Posterior cingulate gyrus (tissue), 11 donors: ENCODE results near the gene POMGNT2.

ENCODE experiments used
- DNase-seq, 10 donors: peaks; one replicate each; pipeline versions ENCODE4 v3.0.0 to v3.0.0-alpha.2; 2020 to 2021; ENCODE audit warnings: mixed read lengths in 3 of 10
- intact Hi-C: fragments of 100-400 bp; cut with DNase I; formaldehyde crosslinking; loops from one replicate; pipeline ENCODE4 v1.15.1; 2023

POMGNT2 gene

DNA sequence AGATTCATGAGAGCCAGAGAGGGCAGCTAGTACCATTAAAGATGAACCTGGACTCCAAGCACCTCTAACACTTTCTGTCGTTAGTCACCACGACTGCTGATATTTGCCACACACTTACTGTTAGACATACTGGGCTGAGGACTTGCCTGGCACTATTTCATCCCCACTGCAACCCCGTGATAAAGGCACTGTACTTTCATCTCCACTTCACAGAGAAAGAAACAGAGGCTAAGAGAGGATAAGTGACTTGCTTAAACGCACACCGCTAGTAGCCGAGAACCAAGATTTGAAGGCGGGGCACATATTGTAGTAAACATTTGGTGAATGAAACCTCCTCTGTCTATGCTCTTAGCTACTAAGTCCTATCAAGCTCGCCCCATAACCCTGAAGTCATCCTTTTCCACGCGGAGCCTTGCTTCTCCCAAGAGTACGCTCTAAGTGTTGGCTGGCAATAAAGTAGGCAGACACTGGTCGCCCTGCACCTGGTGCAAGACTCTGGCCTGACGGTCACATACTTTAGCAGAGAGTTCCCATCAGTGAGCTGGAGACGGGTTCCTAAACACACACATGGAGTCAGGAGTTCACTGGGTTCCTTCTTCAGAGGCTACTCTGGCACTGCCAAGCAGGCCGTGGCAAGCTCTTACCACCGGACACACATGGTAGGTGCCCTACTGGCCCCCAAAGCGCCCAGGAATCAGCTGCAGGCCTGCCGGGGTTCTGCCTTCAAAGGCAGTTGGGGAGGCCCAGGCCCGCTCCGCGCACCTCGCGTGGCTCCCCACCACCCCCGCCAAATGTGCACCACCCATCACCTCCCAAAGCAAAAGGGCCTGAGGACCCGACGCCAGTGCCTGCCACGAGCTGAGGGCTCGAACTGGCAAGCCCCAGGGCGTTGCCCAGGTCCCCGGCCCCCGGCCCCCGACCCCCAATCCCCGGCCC is 951 bp downstream of the POMGNT2 start:
- intact Hi-C loops, result no loop called here
- DNase-seq, result peak in 2 of 10 donors; percentile 81 to 86

DNA sequence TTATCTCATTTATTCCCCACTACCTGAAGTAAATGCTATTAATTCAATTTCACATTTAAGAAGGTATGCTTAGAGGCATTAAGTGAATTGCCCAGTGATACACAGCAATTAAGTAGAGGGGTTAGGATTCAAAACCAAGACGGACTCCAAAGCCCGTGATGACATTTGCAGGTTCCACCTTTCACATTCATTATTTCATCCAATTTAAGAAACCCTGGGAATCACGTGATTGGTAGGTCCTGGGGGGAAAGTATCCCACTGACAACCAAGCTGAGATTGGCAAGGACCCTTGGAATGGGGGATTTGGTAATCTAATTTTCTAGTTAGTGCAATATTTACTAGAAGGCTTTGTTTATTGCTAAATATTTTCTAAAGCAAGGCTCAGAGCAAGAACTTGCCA is 1.8 kb downstream of the POMGNT2 start:
- intact Hi-C loops, result no loop called here
- no peak for DNase-seq

DNA sequence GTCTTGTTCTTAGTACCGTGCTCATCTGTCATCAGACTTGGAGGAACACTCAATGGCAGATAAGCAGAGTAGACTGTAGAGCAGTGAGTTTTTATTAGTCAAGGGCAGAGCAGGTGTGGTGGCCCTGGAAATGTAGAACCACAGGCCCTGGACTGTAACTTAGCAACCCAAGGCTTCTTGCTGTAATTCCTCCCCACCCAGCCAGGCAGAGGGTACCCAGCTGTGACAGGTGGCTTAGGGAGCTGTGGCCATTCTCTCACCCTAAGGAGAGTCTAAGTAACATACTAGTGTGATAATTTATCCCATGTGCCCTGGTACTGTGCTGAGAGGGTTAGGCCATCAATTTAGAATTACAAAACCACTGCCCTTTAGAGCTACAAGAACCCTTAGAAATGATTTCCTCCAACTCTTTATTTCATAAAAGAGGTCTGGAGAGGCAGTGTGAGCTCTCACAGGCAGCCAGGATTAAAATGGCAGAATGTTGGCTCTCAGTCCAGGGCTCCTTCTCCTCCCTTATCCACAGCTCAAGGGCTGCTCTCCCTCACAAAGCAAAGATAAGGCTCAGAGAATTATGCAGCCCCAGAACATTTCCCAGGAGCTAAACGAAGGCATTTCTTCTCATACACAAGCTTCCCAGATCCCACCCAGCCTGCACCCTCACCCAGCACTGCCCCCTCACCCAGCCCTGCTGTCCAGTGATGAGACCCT is 3.0 kb downstream of the POMGNT2 start:
- intact Hi-C loops, result no loop called here

DNA sequence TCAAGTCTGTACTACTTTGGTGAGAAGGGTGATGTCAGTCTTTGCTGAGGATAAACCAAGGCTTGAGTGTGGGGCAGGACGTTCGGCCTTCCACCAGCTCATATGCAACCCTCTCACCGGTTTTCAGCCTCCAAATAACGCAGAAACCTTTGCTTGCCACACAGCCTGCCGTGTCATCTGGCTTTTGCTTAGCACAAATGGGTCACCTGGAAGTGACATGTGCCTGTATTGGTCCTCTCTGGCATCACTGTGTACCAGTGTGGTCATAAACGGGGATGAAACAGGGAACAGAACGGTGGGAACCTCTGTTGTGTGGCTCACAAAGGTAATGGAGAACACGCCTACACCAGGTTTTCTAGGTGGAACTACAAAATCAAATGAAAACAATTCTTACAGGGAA is 7.1 kb downstream of the POMGNT2 start:
- intact Hi-C loops, result loop anchor here (10.0 kb wide), 1 partner anchor 134 kb away; no protein-coding TSS in a partner anchor

More for the DNA sequence above, 3.0 kb downstream of the POMGNT2 start:
- DNase-seq, result no peak

DNA sequence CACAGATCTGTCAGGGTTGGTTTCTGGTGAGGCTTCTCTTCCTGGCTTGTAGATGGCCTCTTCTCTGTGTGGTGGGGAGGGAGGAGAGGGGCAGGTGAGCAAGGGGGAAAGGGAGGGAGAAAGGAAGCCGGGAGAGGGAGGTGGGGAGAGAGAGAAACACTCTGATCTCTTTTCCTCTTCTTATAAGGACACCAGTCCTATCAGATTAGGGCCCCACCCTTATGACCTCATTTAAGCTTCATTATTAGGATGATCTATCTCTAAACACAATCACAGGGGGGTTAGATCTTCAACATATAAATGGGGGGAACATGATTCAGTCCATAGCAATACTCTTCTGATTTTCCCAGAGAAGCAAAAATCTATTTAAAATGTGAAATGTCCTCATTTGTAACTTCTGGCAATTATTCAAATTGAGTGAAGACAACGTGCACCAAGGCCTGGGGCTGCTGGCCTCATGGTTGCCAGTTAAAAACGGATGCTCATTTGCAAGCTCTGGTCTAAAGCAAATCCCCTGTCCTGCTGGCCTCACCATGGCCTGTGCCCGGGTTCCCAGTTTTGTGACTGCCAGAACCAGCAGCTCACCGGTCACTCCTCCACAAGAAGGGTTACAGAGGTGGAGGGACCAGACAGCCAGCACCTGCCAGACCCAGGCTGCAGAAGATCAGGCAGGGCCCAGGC is 8.3 kb downstream of the POMGNT2 start:
- intact Hi-C loops, result loop anchor here (10.0 kb wide), 1 partner anchor 133 kb away; no protein-coding TSS in a partner anchor
- no peak for DNase-seq

More for the DNA sequence above, 7.1 kb downstream of the POMGNT2 start:
- DNase-seq, result no peak

DNA sequence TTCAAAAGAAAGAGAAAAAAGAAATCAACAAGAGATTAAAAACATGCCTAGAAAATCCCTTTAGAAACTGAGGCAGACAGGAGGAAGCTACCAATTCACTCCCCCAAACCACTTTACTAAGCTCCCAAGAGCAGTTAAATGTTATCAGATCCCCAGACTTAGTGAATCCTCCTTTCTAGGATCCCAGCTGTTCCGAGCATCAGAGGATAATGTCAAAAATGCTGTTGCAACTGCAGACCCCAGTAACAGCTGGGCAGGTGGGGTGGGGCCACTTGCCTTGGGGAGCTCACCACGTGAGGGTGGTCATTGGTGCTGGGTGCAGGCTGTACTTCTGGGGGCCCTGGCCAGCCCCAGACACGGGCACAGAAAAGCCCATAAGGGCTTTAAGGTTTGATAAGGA is 9.1 kb downstream of the POMGNT2 start:
- no peak for DNase-seq
- intact Hi-C loops, result loop anchor here (10.0 kb wide), 1 partner anchor 132 kb away; no protein-coding TSS in a partner anchor

DNA sequence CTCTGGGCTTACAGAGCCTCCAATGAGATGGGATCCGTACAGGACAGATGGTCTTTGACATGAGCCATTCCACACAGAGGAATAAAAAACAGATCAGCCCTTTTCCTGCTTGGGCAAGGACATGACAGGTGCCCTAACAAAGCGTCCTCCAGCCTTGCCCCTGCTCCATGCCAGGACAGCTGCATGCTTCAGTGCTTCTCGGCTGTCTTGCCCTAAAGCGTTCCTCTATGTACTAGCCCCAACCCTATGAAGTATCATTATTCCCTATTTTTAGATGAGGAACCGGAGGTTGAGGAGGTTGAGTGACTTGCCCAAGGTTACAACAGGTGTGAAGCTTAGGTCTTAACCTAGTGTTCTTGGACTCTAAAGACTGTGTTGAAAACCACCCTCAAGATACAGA is 10.5 kb downstream of the POMGNT2 start:
- intact Hi-C loops, result loop anchor here (10.0 kb wide), 1 partner anchor 131 kb away; no protein-coding TSS in a partner anchor
- no peak for DNase-seq

DNA sequence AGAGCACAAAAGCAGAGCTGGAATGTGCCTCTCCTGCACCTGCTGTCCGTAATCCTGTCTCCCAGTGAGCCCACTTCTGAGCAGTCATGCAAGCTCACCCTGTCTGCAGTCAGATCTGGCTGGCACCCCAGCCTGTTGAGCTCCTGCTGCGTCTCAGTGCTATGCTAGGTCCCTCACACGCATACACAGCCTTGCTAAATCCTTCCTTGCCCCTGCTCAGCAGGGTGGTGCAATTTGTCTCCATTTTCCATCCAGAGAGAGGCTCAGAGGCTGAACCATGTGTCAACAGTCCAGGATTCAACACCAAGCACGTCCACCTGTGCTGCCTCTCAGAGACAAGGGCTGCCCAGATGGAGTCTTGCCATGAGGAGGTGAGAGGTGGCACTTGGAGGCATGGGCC is 11.0 kb downstream of the POMGNT2 start:
- intact Hi-C loops, result loop anchor here (10.0 kb wide), 1 partner anchor 130 kb away; no protein-coding TSS in a partner anchor
- DNase-seq, result no peak

DNA sequence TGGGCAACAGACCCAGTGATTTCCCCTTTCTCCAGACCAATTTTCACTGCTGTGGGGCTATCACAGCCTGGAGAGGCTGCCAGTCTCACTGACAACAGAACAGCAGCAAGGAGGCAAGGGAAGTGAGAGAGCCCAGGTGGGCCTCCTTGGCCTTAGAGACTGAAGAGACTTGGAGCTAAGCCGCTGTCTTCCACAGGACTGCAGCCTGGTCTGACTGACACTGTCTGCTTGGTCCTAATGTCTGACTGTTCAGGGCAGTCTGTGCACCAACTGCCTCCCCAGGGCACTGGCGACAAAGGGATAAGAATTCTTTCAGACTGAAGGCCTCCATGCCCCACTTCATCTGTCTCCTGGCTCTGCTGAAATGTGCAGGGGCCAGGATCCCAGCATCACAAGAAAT is 11.5 kb downstream of the POMGNT2 start:
- DNase-seq, result no peak
- intact Hi-C loops, result loop anchor here (10.0 kb wide), 1 partner anchor 130 kb away; no protein-coding TSS in a partner anchor

DNA sequence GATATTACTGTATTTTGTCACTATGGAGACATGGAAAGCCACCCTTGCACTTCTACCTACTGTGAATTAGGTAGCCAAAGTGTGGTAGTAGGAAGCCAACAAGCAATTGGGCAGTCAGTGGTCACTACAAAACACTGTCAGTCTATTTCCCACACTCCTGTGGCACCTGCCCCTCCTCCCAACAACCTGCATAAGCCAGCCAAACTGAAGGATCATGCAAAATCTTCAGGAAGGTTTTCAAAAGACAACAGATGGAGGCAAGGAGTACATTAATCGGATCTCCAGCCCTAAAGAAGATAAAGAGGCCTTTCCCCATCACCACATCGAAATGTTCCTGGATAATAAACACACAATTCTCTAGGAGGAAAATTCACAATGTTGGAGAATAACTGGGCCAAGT is 11.9 kb downstream of the POMGNT2 start:
- no peak for DNase-seq
- intact Hi-C loops, result loop anchor here (10.0 kb wide), 1 partner anchor 129 kb away; no protein-coding TSS in a partner anchor

DNA sequence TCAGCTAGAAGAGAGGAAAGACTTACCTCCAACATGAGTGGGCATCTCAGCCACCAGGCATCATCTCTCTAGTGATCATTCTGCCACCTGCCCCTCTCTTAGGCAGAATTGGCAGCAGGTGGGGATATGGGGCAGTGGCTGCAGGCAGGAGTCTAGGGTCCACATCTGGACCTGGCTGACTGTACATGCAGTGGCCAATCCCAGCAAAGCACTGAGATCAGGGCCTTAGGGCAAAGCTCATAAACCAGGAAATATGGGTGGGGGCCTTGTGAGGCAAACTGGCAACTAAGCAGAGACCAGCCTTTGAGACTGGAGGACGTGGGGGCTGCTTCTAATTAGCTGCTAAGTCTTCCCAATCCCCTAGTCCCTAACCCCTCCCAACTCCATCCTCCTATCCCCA is 12.9 kb downstream of the POMGNT2 start:
- no peak for DNase-seq
- intact Hi-C loops, result loop anchor here (10.0 kb wide), 1 partner anchor 128 kb away; no protein-coding TSS in a partner anchor

DNA sequence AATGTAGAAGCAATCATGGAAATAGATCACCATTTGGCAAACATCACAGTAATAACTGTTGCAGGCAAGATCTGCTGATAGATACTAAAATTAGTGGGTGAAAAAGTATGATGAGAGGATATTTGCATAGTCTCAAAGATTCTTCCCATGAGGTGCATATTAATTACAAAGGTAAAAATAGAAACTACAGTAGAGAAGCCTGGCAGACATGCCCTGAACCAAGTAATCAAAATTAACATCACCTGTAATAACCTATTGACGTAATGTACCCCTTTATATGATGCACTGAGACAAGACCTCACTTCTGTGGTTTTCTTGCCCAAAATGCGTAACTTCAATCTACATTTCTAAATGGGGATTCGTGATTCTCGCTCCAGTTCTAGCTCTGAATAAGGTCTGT is 14.4 kb downstream of the POMGNT2 start:
- intact Hi-C loops, result loop anchor here (10.0 kb wide), 1 partner anchor 127 kb away; no protein-coding TSS in a partner anchor
- no peak for DNase-seq

DNA sequence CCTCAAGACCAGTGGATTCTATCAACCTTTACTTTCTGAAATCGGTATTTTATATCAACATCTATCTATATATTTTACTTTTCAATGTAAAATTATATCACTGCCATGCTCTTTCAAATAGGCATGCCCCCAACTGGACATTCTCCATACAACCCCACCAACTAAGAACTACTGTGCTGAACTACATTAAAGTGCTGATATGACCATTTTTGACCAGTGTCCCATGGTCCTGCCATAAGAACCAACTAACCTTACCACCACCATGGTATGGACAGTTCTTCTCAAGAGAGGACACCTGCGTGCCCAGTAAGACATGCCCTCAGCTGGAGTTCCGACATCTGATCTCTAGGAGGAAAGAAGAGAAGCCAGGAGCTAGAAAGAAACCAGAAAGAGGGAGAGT is 15.6 kb downstream of the POMGNT2 start:
- intact Hi-C loops, result loop anchor here (10.0 kb wide), 1 partner anchor 125 kb away; no protein-coding TSS in a partner anchor
- DNase-seq, result no peak

DNA sequence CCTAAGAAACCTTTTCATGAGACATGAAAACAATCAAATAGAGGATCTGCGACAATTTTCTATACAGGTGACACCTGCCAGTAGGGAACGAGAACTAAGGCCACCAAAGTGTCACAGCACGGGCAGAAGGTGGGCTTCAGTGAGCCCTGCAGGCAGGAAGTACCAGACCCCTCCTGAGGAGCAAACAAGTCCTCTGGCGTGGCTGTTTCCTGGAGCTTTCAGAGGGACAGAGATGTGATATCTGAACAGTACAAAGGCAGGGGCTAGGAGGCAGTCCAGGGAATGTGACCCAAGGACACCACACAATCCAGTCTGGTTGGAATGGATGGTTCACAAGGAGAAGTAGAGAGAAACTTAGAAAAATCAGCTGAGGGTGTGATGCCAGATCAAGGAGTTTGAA is 16.8 kb downstream of the POMGNT2 start:
- intact Hi-C loops, result no loop called here
- no peak for DNase-seq

DNA sequence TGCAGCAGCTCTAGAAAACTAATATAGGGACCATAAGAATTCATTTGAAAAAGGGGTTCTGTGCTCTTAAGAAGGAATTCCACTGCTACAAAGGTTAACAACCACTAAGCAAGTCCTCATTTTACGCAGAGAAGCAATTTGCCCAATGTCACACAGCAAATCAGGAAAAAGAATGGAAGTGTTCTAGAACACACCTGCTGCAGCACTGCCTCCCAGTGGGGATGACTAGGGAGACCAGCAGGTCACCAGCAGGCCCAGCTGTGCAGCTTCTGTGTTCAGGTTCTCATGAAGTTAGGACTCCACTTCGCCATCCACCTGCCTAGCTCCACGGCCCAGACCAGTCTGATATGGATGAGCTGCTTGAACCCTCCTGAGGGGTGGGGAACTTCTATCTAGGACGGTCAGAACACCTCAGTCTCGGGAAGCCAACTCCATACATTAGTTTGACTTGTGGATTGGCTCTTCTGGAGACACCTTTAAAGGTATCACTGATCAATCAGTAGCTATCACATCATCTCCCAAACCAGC is 18.6 kb downstream of the POMGNT2 start:
- no peak for DNase-seq
- intact Hi-C loops, result no loop called here

DNA sequence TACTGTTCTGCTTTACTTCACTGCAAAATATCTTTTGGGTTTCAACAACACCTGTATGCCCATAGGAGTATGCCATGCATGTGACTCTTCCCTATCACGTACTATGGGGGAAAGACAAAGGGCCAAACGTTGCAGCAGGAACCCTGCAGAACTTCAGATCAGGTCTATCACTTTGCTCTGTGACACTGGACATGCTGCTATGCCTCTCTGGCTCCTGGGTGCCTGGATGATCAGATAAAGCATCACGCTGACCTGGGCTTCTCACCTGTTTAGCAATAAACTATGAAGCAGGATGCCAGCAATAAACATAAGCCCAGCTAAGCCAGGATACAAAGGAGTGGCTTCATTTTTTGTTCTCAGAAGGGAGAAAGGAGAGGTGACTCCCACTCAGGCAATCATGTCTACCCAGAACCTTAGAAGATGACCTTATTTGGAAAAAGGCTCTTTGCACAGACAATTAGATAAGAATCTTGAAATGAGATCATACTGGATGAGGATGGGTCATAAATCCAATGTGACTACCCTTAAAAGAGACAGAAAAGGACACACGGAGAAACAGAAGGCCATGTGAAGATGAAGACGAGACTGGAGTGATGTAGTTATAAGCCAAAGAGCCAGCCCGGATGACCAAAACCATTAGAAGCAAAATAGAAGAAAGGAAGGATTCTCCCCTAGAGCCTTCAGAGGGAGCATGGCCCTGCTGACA is 19.3 kb downstream of the POMGNT2 start:
- no peak for DNase-seq
- intact Hi-C loops, result no loop called here

DNA sequence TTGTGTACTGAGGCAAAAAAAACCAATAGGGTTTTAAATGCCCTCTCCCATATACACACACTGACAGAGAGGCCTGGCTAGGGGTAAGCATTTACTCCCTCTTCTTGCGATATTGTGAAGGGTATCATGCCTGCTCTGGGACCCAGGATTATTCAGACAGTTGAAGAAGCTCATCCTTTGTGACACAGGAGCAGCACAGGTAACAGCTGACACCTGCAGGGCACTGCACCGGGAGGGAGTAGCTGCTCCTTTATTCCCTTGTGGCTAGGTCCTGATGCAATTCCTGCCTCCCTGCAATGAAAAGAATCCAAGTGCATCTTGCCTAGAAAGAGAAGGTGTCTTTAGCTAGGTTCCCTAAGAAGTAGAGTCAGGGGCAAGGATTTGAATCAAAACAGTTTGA is 23.4 kb downstream of the POMGNT2 start:
- intact Hi-C loops, result no loop called here
- DNase-seq, result no peak

DNA sequence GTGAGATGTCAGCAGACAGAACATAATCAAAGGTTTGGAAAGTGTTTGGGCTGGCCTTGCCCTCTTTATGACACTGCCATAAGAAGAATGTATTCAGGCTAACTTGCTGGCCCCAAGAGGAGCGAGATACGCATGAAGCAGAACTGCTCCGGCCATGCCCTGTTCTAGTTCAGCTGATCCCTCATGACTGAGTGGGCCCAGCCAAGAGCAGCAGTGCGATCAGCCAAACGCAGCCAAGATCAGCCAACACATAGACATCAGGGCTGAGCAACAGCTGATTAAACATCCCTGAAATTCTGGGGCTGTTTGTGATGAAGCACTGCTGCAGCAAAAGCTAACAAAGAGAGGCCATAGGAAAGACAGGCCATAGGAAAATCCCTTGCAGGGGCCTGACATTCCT is 24.1 kb downstream of the POMGNT2 start:
- intact Hi-C loops, result no loop called here
- DNase-seq, result peak in 2 of 10 donors; percentile 83 to 84

DNA sequence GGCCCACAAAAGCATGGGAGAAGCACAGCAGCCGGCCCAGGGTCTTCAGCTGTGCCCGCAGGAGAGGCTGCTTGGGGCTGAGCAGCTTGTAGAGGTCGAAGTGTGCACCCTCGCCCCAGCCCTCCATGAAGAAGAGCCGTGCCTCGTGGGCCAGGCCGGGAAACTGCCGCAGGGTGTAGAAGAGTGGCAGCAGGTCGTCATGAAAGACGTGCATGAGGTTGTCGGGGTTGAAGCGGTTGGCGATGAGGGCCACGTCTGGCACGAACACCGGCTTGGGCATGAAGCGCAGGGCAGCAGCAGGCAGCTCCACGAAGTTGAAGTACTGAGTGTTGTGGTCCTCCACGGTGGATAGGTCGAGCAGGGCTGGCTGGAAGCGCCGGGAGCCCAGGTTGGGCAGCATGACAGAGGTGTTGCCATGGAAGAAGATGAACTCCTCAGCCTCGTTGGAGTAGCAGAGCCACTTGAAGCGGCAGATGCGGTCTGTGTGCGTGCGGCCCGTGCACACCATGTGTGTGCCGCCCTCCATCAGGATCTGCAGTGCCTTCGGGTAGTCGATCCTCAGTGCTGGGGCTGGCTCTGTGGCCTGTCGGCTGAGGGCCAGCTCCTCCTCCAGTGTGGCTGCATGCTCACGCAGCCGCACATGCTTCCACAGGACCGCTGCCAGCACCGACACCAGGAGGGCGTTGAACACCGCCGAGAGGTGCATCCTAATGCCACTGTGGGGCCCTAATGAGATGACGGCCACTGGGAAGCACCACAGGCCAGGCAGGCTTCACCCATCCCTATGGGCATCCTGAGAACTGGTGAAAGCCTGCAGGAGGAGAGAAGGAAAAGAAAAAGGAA is 24.9 kb downstream of the POMGNT2 start:
- intact Hi-C loops, result no loop called here
- peak in 3 of 10 donors; percentile 78 to 86 (median 79) for DNase-seq
